Smooth muscle cell (in vitro differentiated cells): ENCODE results near the gene KLHDC3. TPM values are rescaled to one million over a fixed set of nuclear protein-coding genes. Genes with fewer than 3 reads are reported as not detected.

Source experiments
- DNase-seq: peaks from one replicate; lab custom pipeline; 2025; ENCODE audit not compliant: unreplicated experiment; lab: John Stamatoyannopoulos, UW
- H2AFZ ChIP-seq: fragments of 200-600 bp; sonication (generic); 2 replicates; pipeline ENCODE4 v1.6.0; 2016; ENCODE audit warnings: antibody characterized with exemption, low read depth, mild to moderate bottlenecking
- H3F3A ChIP-seq: fragments of 200-600 bp; sonication (generic); 2 replicates; pipeline ENCODE4 v1.6.0; 2017; ENCODE audit warnings: antibody characterized with exemption, low read depth
- H3K27ac ChIP-seq: fragments of 200-600 bp; sonication (generic); 2 replicates; pipeline ENCODE4 v1.5.1; 2016; ENCODE audit warnings: low read depth, mild to moderate bottlenecking
- H3K27me3 ChIP-seq: fragments of 200-600 bp; sonication (generic); 2 replicates; pipeline ENCODE4 v1.6.1; 2016; ENCODE audit warnings: low read depth, mild to moderate bottlenecking
- H3K36me3 ChIP-seq: fragments of 200-600 bp; sonication (generic); 2 replicates; pipeline ENCODE4 v1.5.1; 2016; ENCODE audit warnings: low read depth
- H3K4me1 ChIP-seq: fragments of 200-600 bp; sonication (generic); 2 replicates; pipeline ENCODE4 v1.5.1; 2016; ENCODE audit warnings: low read depth
- H3K4me2 ChIP-seq: fragments of 200-600 bp; sonication (generic); 2 replicates; pipeline ENCODE4 v1.6.0; 2016; ENCODE audit warnings: mild to moderate bottlenecking
- H3K4me3 ChIP-seq: fragments of 200-600 bp; sonication (generic); 2 replicates; pipeline ENCODE4 v1.5.1; 2016; ENCODE audit warnings: mild to moderate bottlenecking
- H3K79me2 ChIP-seq: fragments of 200-600 bp; sonication (generic); 2 replicates; pipeline ENCODE4 v1.6.0; 2016; ENCODE audit warnings: low read depth, mild to moderate bottlenecking
- H3K9ac ChIP-seq: fragments of 200-600 bp; sonication (generic); 2 replicates; pipeline ENCODE4 v1.6.0; 2016; ENCODE audit warnings: low read depth
- H3K9me3 ChIP-seq: fragments of 200-600 bp; sonication (generic); replicated peaks from 2 replicates; pipeline ENCODE4 v1.5.1; 2016; ENCODE audit warnings: low read depth
- H4K20me1 ChIP-seq: fragments of 200-600 bp; sonication (generic); 2 replicates; pipeline ENCODE4 v1.6.0; 2016; ENCODE audit warnings: low read depth
- CTCF ChIP-seq: fragments of 200-600 bp; sonication (generic); IDR thresholded peaks from 2 replicates; pipeline ENCODE4 v1.5.1; 2017; ENCODE audit warnings: borderline replicate concordance, mild to moderate bottlenecking, antibody characterized with exemption; ENCODE audit not compliant: insufficient read depth, poor library complexity, severe bottlenecking
- WGBS: methylation state at CpG from one replicate; pipeline ENCODE4 v1.1.7; 2016; ENCODE audit warnings: low lambda C conversion rate; 5-methylcytosine and 5-hydroxymethylcytosine counted together
- polyA plus RNA-seq: library from polyadenylated mRNA; unstranded; fragments of >200 nt; fragmentation: Nextera tagmentation; extraction: Ambion mirVana; gene quantifications from 2 replicates; pipeline ENCODE4 v1.2.1, GENCODE V29; 2016
- total RNA-seq: library from RNA; depleted of rRNA; stranded (reverse); fragments of >200 nt; gene quantifications from 2 replicates; pipeline ENCODE4 v1.2.3, GENCODE V29; 2014

Gene KLHDC3
- total and polyA plus RNA-seq, 2 experiments from 2014 or later, result 51.5 to 113 TPM

- Histone ChIP-seq H3K9ac (no peak overlapping the region), H3K4me2 (no peak overlapping the region), H4K20me1 (no peaks in the 10 kb centered on the region), H3K27ac (no peak overlapping the region), H3K9me3 (no peaks in the 10 kb centered on the region), H3K36me3 (no peaks in the 10 kb centered on the region), H3K27me3 (no peaks in the 10 kb centered on the region), H3K79me2 (peaks cover 19% of the 10 kb centered on the region), H3K4me3 (no peak overlapping the region), H3F3A (no peaks in the 10 kb centered on the region), H3K4me1 (peaks cover 6% of the 10 kb centered on the region), H2AFZ (no peak overlapping the region)
- no peak for DNase-seq
- 82% methylated on average over 6 of the region's 6 CpGs for WGBS
- peak; percentile 24 for TF ChIP-seq CTCF
Observed at GRCh38 chr6:43009124-43009523, 4.9 kb upstream of the KLHDC3 start.

- peaks cover 36% of the 10 kb centered on the region for H3K79me2 ChIP-seq
- no peak overlapping the region for H3K27ac ChIP-seq
- no peak overlapping the region for H3K4me3 ChIP-seq
- H3K9me3 ChIP-seq, result no peaks in the 10 kb centered on the region
- H3K27me3 ChIP-seq, result no peaks in the 10 kb centered on the region
- 96% methylated on average over 6 of the region's 6 CpGs for WGBS
- peaks cover 10% of the 10 kb centered on the region for H4K20me1 ChIP-seq
- no peaks in the 10 kb centered on the region for H3K36me3 ChIP-seq
- peaks cover 6% of the 10 kb centered on the region for H3K4me1 ChIP-seq
- H3F3A ChIP-seq, result no peaks in the 10 kb centered on the region
- no peak for DNase-seq
- TF ChIP-seq CTCF, result no peak
- H3K4me2 ChIP-seq, result no peak overlapping the region
- no peak overlapping the region for H3K9ac ChIP-seq
- no peak overlapping the region for H2AFZ ChIP-seq
Observed at GRCh38 chr6:43011207-43011606, 2.8 kb upstream of the KLHDC3 start.

- Histone ChIP-seq H3K4me2 (peak overlapping the region; percentile 90), H3K36me3 (no peaks in the 10 kb centered on the region), H3K4me1 (peaks cover 6% of the 10 kb centered on the region), H3K79me2 (peaks cover 46% of the 10 kb centered on the region), H3K9me3 (no peaks in the 10 kb centered on the region), H3K27me3 (no peaks in the 10 kb centered on the region), H4K20me1 (peaks cover 20% of the 10 kb centered on the region), H3F3A (no peaks in the 10 kb centered on the region), H3K4me3 (peak overlapping the region; percentile 72), H3K27ac (no peak overlapping the region), H3K9ac (no peak overlapping the region), H2AFZ (no peak overlapping the region)
- WGBS, result 97% methylated on average over 6 of the region's 6 CpGs
- TF ChIP-seq CTCF, result no peak
- no peak for DNase-seq
Observed at GRCh38 chr6:43012364-43012763, 1.7 kb upstream of the KLHDC3 start.

- no peaks in the 10 kb centered on the region for H3F3A ChIP-seq
- H3K27me3 ChIP-seq, result no peaks in the 10 kb centered on the region
- peaks cover 48% of the 10 kb centered on the region for H3K79me2 ChIP-seq
- TF ChIP-seq CTCF, result no peak
- H3K4me1 ChIP-seq, result peaks cover 6% of the 10 kb centered on the region
- H3K4me2 ChIP-seq, result peak overlapping the region; percentile 90
- no peaks in the 10 kb centered on the region for H3K9me3 ChIP-seq
- WGBS, result 24% methylated on average over 9 of the region's 25 CpGs
- DNase-seq, result no peak
- H4K20me1 ChIP-seq, result peaks cover 20% of the 10 kb centered on the region
- H3K27ac ChIP-seq, result peak overlapping the region; percentile 7
- peak overlapping the region; percentile 67 for H3K9ac ChIP-seq
- H2AFZ ChIP-seq, result peak overlapping the region; percentile 59
- peak overlapping the region; percentile 72 for H3K4me3 ChIP-seq
- H3K36me3 ChIP-seq, result no peaks in the 10 kb centered on the region
Observed at GRCh38 chr6:43013097-43013842, 779 bp upstream of the KLHDC3 start.
